ENCODE results near the gene CEP170B.
"Not testable (repeated sequence)": the region's sequence is repeated elsewhere in the genome, so short reads cannot be mapped to it uniquely, and the experiment has no call there.

The CEP170B gene

DNA sequence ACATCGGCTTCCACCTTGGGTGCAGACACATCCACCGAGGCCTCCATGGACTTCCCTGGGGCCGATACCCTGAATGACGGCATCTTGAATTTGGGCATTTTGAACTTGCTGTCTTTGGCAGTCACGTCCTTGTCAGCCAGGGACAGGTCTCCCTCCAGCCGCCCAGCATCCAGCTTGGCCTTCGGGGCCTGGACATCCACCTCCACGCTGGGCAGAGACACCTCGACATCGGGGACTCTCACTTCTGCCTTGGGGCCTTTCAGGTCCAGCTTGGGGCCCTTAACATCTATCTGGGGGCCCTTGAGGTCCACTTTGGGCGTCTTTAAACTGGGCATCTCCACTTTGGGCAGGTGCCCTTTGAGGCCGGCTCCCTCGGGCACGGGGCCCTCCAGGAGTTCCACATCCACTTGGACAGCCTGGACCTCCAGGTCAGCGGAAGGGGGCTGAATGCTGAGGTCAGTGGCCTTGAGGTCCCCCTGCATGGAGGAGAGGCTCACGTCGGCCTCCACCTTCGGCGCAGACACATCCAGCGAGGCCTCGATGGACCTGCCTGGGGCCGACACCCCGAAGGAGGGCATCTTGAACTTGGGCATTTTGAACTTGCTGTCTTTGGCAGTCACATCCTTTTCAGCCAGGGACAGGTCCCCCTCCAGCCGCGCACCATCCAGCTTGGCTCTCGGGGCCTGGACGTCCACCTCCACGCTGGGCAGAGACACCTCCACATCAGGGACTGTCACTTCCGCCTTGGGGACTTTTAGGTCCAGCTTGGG lies 79.6 kb downstream of the CEP170B start:
- DNase-seq (ENCODE audit: low read depth, low spot score): not testable (repeated sequence)

DNA sequence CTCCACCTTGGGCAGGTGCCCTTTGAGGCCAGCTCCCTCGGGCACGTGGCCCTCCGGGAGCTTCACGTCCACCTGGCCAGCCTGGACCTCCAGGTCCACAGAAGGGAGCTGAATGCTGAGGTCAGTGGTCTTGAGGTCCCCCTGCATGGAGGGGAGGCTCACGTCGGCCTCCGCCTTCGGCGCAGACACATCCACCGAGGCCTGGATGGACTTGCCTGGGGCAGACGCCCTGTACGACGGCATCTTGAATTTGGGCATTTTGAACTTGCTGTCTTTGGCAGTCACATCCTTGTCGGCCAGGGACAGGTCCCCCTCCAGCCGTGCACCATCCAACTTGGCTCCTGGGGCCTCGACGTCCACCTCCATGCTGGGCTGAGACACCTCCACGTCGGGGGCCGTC lies 80.2 kb downstream of the CEP170B start:
- not testable (repeated sequence) for DNase-seq (ENCODE audit: low read depth, low spot score)

Measured in ELF-1 (cell line).